Kidney glomerular epithelial cell (primary cell): ENCODE data around the gene PDS5A.
"Not testable (repeated sequence)": the region's sequence is repeated elsewhere in the genome, so short reads cannot be mapped to it uniquely, and the experiment has no call there.

Experiments
- DNase-seq: peaks from one replicate; lab custom pipeline; 2025; lab: John Stamatoyannopoulos, UW

Gene PDS5A

GRCh38 chr4:39825090-39825489 lies 152.6 kb downstream of the PDS5A start:
- DNase-seq, result no peak

- DNase-seq, result no peak
Observed at GRCh38 chr4:39823191-39823590, 154.5 kb downstream of the PDS5A start.

- DNase-seq, result no peak
Observed at GRCh38 chr4:39822662-39823061, 155.0 kb downstream of the PDS5A start.

DNA sequence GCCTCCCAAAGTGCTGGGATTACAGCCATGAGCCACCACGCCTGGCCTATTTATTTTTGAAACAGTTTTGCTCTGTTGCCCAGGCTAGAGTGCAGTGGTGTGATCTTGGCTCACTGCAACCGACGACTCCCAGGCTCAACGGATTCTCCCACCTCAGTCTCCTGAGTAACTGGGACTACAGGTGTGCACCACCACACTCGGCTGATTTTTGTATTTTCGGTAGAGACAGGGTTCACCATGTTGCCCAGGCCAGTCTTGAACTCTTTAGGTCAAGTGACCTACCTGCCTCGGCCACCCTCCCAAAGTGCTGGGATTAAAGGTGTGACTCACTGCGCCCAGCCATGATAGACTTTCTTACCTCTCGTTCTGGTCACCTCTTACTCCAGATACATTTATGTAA lies 155.8 kb downstream of the PDS5A start:
- DNase-seq, result no peak

DNA sequence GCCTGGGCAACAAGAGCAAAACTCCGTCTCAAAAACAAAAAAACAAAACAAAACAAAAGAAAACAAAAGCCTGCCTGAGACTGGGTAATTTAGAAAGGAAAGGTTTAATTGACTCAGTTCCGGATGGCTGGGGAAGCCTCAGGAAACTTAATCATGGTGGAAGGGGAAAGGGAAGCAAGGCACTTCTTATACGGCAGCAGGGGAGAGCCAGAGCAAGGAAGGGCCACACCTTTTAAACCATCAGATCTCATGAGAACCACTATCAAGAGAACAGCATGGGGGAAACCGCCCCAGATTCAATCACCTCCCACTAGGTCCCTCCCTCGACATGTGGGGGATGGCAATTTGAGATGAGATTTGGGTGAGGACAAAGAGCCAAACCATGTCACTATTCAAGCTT lies 157.5 kb downstream of the PDS5A start:
- DNase-seq, result no peak

GRCh38 chr4:39818646-39819045 lies 159.1 kb downstream of the PDS5A start:
- no peak for DNase-seq

DNA sequence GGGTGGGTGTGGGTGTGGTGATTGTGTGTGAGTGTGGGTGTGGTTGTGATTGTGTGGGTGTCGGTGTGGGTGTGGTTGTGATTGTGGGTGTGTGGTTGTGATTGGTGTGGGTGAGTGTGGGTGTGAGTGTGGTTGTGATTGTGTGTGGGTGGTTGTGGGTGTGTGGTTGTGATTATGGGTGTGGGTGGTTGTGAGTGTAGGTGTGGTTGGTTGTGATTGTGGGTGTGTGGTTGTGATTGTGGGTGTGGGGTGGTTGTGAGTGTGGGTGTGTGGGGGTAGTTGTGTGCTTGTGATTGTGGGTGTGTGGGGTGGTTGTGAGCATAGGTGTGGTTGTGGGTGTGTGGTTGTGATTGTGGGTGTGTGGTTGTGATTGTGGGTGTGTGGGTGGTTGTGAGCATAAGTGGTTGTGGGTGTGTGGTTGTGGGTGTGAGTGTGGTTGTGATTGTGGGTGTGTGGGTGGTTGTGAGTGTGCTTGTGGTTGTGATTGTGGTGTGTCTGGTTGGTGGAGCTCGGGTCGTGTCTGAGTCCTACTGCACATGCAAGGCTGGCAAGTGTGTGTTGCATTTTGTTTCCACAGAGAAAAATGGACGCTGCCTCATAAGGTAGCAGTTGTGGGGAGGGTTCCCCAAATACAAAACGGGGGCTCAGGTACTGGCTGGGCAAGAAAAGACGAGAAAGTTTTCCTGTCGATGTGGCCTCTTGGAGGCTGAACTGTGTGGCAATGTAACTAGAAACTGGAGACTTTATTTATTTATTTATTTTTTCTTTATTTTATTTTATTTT lies 163.1 kb downstream of the PDS5A start:
- DNase-seq, result no peak

DNA sequence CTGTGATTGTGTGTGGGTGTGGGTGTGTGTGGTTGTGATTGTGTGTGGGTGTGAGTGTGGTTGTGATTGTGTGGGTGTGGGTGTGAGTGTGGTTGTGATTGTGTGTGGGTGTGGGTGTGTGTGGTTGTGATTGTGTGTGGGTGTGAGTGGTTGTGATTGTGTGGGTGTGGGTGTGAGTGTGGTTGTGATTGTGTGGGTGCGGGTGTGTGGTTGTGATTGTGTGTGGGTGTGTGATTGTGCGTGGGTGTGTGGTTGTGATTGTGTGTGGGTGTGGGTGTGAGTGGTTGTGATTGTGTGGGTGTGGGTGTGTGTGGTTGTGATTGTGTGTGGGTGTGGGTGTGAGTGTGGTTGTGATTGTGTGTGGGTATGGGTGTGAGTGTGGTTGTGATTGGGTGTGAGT lies 163.9 kb downstream of the PDS5A start:
- DNase-seq, result not testable (repeated sequence)

DNA sequence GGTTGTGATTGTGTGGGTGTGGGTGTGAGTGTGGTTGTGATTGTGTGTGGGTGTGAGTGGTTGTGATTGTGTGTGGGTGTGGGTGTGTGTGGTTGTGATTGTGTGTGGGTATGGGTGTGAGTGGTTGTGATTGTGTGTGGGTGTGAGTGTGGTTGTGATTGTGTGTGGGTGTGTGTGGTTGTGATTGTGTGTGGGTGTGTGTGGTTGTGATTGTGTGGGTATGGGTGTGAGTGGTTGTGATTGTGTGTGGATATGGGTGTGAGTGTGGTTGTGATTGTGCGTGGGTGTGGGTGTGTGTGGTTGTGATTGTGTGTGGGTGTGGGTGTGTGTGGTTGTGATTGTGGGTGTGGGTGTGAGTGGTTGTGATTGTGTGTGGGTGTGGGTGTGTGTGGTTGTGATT lies 164.7 kb downstream of the PDS5A start:
- not testable (repeated sequence) for DNase-seq

DNA sequence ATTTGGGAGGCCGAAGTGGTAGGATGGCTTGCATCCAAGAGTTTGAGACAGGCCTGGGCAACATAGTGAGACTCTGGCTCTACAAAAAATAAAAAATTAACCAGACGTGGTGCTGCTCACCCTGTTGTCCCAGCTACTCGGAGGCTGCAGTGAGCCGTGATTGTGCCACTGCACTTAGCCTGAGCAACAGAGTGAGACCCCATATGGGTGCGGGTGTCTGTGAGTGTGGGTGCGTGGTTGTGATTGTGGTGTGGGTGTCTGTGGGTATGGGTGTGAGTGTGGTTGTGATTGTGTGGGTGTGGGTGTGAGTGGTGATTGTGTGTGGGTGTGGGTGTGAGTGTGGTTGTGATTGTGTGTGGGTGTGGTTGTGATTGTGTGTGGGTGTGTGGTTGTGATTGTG lies 165.2 kb downstream of the PDS5A start:
- DNase-seq, result no peak

- DNase-seq, result no peak
Observed at GRCh38 chr4:39808231-39808749, 169.4 kb downstream of the PDS5A start.

- DNase-seq, result no peak
Observed at GRCh38 chr4:39802005-39802404, 175.7 kb downstream of the PDS5A start.

- not testable (repeated sequence) for DNase-seq
Observed at GRCh38 chr4:39792976-39793375, 184.7 kb downstream of the PDS5A start.

DNA sequence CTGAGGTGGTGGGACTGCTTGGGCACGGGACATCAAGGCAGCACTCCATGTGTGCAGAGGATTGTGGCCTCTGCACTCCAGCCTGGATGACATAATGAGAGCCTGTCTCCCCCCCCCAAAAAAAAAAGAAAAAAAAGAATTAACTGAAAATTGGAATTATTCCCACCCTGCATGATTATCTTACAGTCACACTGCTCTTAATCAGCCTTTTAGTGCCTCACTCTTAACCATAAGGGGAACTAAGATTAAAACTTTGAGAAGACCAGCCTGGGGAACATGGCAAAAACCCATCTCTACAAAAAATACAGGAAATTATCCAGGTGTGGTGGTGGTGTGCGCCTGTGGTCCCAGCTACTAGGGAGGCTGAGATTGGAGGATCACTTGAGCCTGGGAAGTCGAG lies 185.2 kb downstream of the PDS5A start:
- DNase-seq, result no peak

GRCh38 chr4:39792128-39792527 lies 185.6 kb downstream of the PDS5A start:
- no peak for DNase-seq

- DNase-seq, result no peak
Observed at GRCh38 chr4:39786838-39787237, 190.9 kb downstream of the PDS5A start.

DNA sequence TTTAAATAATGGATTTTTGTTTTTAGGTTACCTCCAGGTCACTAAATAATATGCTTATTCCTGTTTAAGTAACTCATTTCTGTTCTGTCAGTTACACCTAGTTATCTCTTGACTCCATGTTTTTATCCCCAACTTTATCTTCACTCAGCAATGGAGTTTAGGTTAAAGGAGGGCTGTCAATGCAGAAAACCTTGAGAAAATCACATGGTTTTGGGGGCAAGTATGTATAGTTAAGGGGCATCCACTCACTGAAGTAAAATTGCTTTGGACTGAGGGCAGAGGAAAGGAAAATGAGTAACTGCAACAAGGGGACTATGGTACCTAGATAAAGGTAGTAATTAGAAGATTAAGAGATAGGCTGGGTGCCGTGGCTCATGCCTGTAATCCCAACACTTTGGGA lies 192.6 kb downstream of the PDS5A start:
- no peak for DNase-seq

GRCh38 chr4:39781988-39782387 lies 195.7 kb downstream of the PDS5A start:
- not testable (repeated sequence) for DNase-seq
